IMR-90 (cell line): ENCODE data around the gene SLC12A4.

ENCODE experiments used
- BHLHE40 ChIP-seq: fragments of 150-350 bp; IDR thresholded peaks from 2 replicates; pipeline ENCODE4 v1.6.1; 2016; ENCODE audit warnings: mild to moderate bottlenecking, low read depth, low read length
- FOS ChIP-seq: fragments of 150-350 bp; IDR thresholded peaks from 2 replicates; pipeline ENCODE4 v1.6.1; 2016; ENCODE audit warnings: low read depth, low read length
- TF ChIP-seq, protein P1 (sequence below): conservative IDR thresholded peaks from 2 replicates; pipeline ENCODE4 v1.5.1; 2012; ENCODE audit warnings: mild to moderate bottlenecking, low read depth, low read length, improper control_type of control experiment

DNA sequence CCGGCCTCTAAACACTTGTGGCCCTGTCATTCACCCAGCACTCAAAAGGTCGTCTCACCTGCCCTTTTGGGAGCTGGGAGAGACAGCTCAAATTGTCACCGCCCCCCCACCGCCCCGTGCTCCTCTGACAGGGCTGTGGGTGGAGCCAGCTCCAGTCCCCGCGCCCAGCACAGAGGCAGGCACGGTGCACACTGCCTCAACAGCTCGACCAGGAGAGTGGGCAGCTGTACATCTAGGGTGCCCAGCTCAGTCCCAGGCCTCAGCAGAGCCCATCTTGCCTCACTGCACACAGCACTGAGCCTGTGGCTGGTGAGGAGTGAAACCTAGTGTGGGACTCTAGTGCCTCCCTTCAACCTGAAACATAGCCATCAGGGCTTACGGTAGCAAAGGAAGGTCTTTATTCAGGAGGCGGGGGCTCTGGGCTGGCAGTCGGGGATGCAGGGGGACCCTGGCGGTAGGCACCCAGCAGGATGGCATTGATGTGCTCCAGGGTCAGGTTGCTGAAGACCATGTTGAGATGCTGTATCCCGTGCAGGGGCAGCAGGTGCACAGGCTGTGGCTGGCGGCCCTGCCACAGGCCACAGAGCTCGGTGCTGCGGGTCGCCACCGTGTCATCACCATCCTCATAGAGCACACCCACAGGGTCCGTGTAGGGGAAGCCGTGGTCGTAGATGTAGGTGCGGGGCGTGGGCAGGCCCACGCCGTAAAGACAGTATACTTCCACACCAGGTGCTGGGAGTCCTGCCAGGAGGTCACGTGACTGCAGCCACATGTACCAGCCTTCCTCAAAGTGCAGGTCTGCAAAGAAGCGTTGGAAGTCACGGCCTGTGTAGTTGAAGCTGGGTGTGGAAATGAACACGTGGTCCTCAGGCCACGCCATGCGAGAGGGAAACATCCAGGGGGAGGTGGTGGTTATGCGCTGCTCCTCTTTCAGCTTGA, 28.7 kb downstream of the SLC12A4 start:
- TF ChIP-seq, protein P1, sequence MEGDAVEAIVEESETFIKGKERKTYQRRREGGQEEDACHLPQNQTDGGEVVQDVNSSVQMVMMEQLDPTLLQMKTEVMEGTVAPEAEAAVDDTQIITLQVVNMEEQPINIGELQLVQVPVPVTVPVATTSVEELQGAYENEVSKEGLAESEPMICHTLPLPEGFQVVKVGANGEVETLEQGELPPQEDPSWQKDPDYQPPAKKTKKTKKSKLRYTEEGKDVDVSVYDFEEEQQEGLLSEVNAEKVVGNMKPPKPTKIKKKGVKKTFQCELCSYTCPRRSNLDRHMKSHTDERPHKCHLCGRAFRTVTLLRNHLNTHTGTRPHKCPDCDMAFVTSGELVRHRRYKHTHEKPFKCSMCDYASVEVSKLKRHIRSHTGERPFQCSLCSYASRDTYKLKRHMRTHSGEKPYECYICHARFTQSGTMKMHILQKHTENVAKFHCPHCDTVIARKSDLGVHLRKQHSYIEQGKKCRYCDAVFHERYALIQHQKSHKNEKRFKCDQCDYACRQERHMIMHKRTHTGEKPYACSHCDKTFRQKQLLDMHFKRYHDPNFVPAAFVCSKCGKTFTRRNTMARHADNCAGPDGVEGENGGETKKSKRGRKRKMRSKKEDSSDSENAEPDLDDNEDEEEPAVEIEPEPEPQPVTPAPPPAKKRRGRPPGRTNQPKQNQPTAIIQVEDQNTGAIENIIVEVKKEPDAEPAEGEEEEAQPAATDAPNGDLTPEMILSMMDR, result no peak
- TF ChIP-seq BHLHE40 (no peak), FOS (no peak)
